SK-N-SH treated with all-trans-retinoic acid at 6 μM for 48 hours (cell line): ENCODE results near the gene ANLN.

Source experiments
- ATAC-seq: fragments of 200-7000 bp; cut with Tn5 transposase; 3 replicates; pipeline ENCODE4 v1.9.1; 2020; ENCODE audit warnings: mild to moderate bottlenecking, moderate library complexity
- ARNTL ChIP-seq: fragments of 450-650 bp; formaldehyde crosslinking; IDR thresholded peaks from 2 replicates; pipeline ENCODE4 v1.5.0; 2020; ENCODE audit warnings: low read depth, mild to moderate bottlenecking, moderate library complexity, borderline replicate concordance
- BACH2 ChIP-seq: fragments of 250-450 bp; sonication (Bioruptor Pico); IDR thresholded peaks from 2 replicates; pipeline ENCODE4 v1.9.0; 2021; ENCODE audit warnings: mild to moderate bottlenecking, borderline replicate concordance
- CSDC2 ChIP-seq: fragments of 250-450 bp; sonication (Bioruptor Pico); IDR thresholded peaks from 2 replicates; pipeline ENCODE4 v1.5.0; 2020; ENCODE audit warnings: mild to moderate bottlenecking, moderate library complexity
- ESRRG ChIP-seq: fragments of 250-450 bp; sonication (Bioruptor Pico); IDR thresholded peaks from 2 replicates; pipeline ENCODE4 v1.6.1; 2021; ENCODE audit warnings: mild to moderate bottlenecking
- ISL1 ChIP-seq: fragments of 250-450 bp; sonication (Bioruptor Pico); IDR thresholded peaks from 2 replicates; pipeline ENCODE4 v2.1.2; 2022; ENCODE audit warnings: mild to moderate bottlenecking, moderate library complexity
- OSR1 ChIP-seq: fragments of 250-450 bp; sonication (Bioruptor Pico); IDR thresholded peaks from 2 replicates; pipeline ENCODE4 v1.8.0; 2022; ENCODE audit warnings: moderate library complexity, mild to moderate bottlenecking, inconsistent platforms
- PATZ1 ChIP-seq: fragments of 250-450 bp; sonication (Bioruptor Pico); IDR thresholded peaks from 2 replicates; pipeline ENCODE4 v1.8.0; 2020; ENCODE audit warnings: mild to moderate bottlenecking, moderate library complexity, borderline replicate concordance
- PPARA ChIP-seq: fragments of 250-450 bp; sonication (Bioruptor Pico); IDR thresholded peaks from 2 replicates; pipeline ENCODE4 v1.5.0; 2020; ENCODE audit warnings: mild to moderate bottlenecking, borderline replicate concordance
- RARB ChIP-seq: fragments of 250-450 bp; sonication (Bioruptor Pico); IDR thresholded peaks from 2 replicates; pipeline ENCODE4 v1.8.0; 2021; ENCODE audit warnings: mild to moderate bottlenecking, moderate library complexity
- SNAI2 ChIP-seq: fragments of 250-450 bp; sonication (Bioruptor Pico); IDR thresholded peaks from 2 replicates; pipeline ENCODE4 v1.5.0; 2020; ENCODE audit warnings: mild to moderate bottlenecking, moderate library complexity
- TCF4 ChIP-seq: fragments of 250-450 bp; sonication (Bioruptor Pico); IDR thresholded peaks from 2 replicates; pipeline ENCODE4 v1.8.0; 2021; ENCODE audit warnings: mild to moderate bottlenecking, moderate library complexity, borderline replicate concordance
- TOX ChIP-seq: fragments of 250-450 bp; sonication (Bioruptor Pico); IDR thresholded peaks from 2 replicates; pipeline ENCODE4 v1.8.0; 2021; ENCODE audit warnings: mild to moderate bottlenecking, moderate library complexity, borderline replicate concordance
- ZC3H10 ChIP-seq: fragments of 250-450 bp; sonication (Bioruptor Pico); IDR thresholded peaks from 2 replicates; pipeline ENCODE4 v1.5.1; 2021; ENCODE audit warnings: mild to moderate bottlenecking, moderate library complexity
- ZFP30 ChIP-seq: fragments of 450-650 bp; formaldehyde crosslinking; IDR thresholded peaks from 2 replicates; pipeline ENCODE4 v1.5.0; 2022; ENCODE audit warnings: mild to moderate bottlenecking, moderate library complexity
- ZNF70 ChIP-seq: fragments of 450-650 bp; formaldehyde crosslinking; IDR thresholded peaks from 2 replicates; pipeline ENCODE4 v1.5.0; 2020; ENCODE audit warnings: mild to moderate bottlenecking, moderate library complexity
- ZNF8 ChIP-seq: fragments of 450-650 bp; formaldehyde crosslinking; IDR thresholded peaks from 2 replicates; pipeline ENCODE4 v1.5.0; 2020; ENCODE audit warnings: mild to moderate bottlenecking, moderate library complexity
- TF ChIP-seq, protein P1 (sequence below): fragments of 250-450 bp; sonication (Bioruptor Pico); IDR thresholded peaks from 2 replicates; pipeline ENCODE4 v1.5.1; 2021; ENCODE audit warnings: mild to moderate bottlenecking, moderate library complexity
- TF ChIP-seq, protein P2 (sequence below): fragments of 250-450 bp; sonication (Bioruptor Pico); IDR thresholded peaks from 2 replicates; pipeline ENCODE4 v1.8.0; 2021; ENCODE audit warnings: low read depth, mild to moderate bottlenecking, moderate library complexity, borderline replicate concordance
- TF ChIP-seq, protein P3 (sequence below): fragments of 250-450 bp; sonication (Bioruptor Pico); IDR thresholded peaks from 2 replicates; pipeline ENCODE4 v1.5.0; 2020; ENCODE audit warnings: mild to moderate bottlenecking, moderate library complexity

The ANLN gene

GRCh38 chr7:36456548-36456947 is 66.9 kb downstream of the ANLN start:
- TF ChIP-seq PPARA = no peak
- TF ChIP-seq, protein P1, sequence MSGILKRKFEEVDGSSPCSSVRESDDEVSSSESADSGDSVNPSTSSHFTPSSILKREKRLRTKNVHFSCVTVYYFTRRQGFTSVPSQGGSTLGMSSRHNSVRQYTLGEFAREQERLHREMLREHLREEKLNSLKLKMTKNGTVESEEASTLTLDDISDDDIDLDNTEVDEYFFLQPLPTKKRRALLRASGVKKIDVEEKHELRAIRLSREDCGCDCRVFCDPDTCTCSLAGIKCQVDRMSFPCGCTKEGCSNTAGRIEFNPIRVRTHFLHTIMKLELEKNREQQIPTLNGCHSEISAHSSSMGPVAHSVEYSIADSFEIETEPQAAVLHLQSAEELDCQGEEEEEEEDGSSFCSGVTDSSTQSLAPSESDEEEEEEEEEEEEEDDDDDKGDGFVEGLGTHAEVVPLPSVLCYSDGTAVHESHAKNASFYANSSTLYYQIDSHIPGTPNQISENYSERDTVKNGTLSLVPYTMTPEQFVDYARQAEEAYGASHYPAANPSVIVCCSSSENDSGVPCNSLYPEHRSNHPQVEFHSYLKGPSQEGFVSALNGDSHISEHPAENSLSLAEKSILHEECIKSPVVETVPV (CRISPR knock-in tag) = no peak
- TF ChIP-seq ZC3H10 (CRISPR knock-in tag) = no peak
- no peak for TF ChIP-seq ISL1 (CRISPR knock-in tag)
- TF ChIP-seq ZFP30 (CRISPR knock-in tag) = no peak
- TF ChIP-seq BACH2 (CRISPR knock-in tag) = no peak
- TF ChIP-seq TCF4 (CRISPR knock-in tag) = no peak
- no peak for TF ChIP-seq ZNF8 (CRISPR knock-in tag)
- ATAC-seq = no peak; the same call in 2 of the 3 replicates

- TF ChIP-seq ZNF70 (CRISPR knock-in tag) (no peak), ZFP30 (CRISPR knock-in tag) (no peak), OSR1 (CRISPR knock-in tag) (no peak), SNAI2 (CRISPR knock-in tag) (no peak), PATZ1 (CRISPR knock-in tag) (no peak), CSDC2 (no peak), ESRRG (no peak), TOX (CRISPR knock-in tag) (no peak), ARNTL (CRISPR knock-in tag) (no peak)
- TF ChIP-seq, protein P2, sequence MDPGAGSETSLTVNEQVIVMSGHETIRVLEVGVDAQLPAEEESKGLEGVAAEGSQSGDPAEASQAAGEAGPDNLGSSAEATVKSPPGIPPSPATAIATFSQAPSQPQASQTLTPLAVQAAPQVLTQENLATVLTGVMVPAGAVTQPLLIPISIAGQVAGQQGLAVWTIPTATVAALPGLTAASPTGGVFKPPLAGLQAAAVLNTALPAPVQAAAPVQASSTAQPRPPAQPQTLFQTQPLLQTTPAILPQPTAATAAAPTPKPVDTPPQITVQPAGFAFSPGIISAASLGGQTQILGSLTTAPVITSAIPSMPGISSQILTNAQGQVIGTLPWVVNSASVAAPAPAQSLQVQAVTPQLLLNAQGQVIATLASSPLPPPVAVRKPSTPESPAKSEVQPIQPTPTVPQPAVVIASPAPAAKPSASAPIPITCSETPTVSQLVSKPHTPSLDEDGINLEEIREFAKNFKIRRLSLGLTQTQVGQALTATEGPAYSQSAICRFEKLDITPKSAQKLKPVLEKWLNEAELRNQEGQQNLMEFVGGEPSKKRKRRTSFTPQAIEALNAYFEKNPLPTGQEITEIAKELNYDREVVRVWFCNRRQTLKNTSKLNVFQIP (CRISPR knock-in tag) = no peak
- TF ChIP-seq, protein P3, sequence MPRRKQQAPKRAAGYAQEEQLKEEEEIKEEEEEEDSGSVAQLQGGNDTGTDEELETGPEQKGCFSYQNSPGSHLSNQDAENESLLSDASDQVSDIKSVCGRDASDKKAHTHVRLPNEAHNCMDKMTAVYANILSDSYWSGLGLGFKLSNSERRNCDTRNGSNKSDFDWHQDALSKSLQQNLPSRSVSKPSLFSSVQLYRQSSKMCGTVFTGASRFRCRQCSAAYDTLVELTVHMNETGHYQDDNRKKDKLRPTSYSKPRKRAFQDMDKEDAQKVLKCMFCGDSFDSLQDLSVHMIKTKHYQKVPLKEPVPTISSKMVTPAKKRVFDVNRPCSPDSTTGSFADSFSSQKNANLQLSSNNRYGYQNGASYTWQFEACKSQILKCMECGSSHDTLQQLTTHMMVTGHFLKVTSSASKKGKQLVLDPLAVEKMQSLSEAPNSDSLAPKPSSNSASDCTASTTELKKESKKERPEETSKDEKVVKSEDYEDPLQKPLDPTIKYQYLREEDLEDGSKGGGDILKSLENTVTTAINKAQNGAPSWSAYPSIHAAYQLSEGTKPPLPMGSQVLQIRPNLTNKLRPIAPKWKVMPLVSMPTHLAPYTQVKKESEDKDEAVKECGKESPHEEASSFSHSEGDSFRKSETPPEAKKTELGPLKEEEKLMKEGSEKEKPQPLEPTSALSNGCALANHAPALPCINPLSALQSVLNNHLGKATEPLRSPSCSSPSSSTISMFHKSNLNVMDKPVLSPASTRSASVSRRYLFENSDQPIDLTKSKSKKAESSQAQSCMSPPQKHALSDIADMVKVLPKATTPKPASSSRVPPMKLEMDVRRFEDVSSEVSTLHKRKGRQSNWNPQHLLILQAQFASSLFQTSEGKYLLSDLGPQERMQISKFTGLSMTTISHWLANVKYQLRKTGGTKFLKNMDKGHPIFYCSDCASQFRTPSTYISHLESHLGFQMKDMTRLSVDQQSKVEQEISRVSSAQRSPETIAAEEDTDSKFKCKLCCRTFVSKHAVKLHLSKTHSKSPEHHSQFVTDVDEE (CRISPR knock-in tag) = no peak
- TF ChIP-seq, protein P1 (CRISPR knock-in tag) = no peak
- ATAC-seq = no peak
Measured at GRCh38 chr7:36459236-36459960, 69.7 kb downstream of the ANLN start.

GRCh38 chr7:36460811-36461429 is 71.3 kb downstream of the ANLN start:
- TF ChIP-seq BACH2 (CRISPR knock-in tag) (no peak), PATZ1 (CRISPR knock-in tag) (no peak), CSDC2 (no peak), TOX (CRISPR knock-in tag) (no peak), RARB (CRISPR knock-in tag) (no peak)
- TF ChIP-seq, protein P1 (CRISPR knock-in tag) = no peak
- TF ChIP-seq, protein P3 (CRISPR knock-in tag) = no peak

More at GRCh38 chr7:36460811-36461429, 71.3 kb downstream of the ANLN start:
- no peak for ATAC-seq
